Tongue (tissue), 2 donors: ENCODE data around the gene PKIB. TPM values are rescaled to one million over a fixed set of nuclear protein-coding genes. Genes with fewer than 3 reads are reported as not detected.
"Not testable (repeated sequence)": the region's sequence is repeated elsewhere in the genome, so short reads cannot be mapped to it uniquely, and the experiment has no call there.

Experiments
- DNase-seq: peaks from one replicate; pipeline ENCODE4 v3.0.0-alpha.2; 2015
- total RNA-seq: library from RNA; depleted of rRNA; stranded (reverse); fragments of >200 nt; gene quantifications from one replicate; pipeline ENCODE4 v1.2.3, GENCODE V29; 2014

Gene PKIB, protein sequence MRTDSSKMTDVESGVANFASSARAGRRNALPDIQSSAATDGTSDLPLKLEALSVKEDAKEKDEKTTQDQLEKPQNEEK
- total RNA-seq, result 7.1 TPM

DNA sequence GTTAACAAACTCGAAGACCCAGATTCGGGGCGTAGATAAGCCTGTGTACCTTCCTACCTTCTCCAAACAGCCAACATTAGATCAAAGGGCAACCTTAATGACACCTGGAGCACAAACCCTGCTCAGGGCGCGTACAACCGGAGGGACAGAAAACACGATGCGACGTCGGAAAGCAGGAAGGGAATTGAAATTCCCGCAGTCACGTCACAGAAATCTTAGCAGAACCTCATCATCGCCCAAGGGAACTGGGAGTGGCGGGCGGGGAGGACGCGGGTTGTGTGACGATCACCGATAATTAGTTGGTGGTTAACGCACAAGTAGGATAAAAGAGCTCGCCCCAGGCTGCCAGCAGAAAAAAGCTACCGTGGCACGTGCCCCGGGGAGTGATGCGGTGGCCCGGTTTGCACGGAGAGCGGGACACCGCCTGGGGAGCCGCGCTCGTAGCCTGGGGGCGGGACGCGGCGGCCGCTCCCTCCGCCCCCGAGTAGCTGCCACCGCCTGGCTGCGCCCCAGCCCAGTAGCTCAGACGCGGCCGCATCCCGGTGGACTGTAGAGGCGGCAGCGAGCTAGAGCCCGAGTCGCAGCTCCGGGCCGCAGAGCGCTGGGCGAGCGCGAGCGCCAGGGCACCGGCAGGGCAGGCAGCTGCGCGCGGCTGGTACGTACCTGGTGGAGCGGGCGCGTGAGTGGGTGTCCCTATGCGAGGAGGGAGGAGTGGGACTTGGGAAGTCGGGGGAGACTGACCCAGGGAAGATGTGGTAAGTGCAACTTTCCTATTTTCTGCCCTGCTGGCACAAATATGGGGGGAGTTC, at the start of gene PKIB:
Gene PKIB, plus strand, starts transcription at position 525 of the 809 bp plus-strand sequence. CDS start 107,390 bp downstream, outside the sequence.
- peak; percentile 83 for DNase-seq

DNA sequence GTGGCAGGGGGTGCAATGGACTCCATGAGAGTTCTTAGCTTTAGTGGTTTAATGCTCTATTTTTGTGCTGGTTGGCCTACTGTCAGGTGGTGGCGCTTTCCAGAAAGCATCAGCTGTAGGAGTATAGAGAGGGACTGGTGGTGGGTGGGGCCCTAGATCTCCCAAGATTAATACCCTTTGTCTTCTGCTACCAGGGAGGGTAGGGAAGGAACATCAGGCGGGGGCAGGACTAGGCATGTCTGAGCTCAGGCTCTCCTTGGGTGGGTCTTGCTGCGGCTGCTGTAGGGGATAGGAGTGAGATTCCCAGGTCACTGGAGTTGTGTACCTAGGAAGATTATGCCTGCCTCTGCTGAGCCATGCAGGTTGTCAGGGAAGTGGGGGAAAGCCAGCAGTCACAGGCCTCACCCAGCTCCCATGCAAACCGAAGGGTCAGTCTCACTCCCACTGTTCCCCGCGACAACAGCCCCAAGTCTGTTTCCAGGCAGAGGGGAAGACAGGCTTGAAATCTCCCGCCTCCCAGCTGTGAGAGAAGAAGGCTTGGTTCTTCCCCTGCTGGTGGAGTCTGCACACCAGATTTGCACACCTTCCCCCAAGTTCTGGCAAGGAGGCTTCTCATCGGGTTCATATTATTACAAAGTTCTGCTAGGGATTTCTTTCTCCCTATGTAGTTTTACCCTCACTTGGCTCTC, 46.7 kb upstream of the PKIB start:
- DNase-seq, result no peak

DNA sequence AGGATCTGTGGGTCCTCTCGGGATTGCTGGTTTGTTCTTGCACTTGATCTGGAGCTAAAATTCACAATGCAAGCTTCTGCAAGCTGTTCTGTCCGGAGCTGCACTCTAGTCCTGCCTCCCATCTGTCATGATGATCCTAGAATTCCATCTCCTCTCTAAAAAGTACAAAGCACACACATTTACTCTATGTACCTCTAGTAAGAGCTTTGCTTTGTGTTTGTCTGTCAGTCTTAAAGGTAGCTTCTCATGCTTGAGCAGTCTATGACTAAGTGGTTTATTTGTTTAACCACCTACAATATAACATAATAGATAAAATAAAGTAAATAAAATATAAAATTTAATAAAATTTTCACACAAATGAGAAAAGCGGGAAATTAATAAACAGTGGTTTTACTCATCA, 46.0 kb upstream of the PKIB start:
- no peak for DNase-seq

DNA sequence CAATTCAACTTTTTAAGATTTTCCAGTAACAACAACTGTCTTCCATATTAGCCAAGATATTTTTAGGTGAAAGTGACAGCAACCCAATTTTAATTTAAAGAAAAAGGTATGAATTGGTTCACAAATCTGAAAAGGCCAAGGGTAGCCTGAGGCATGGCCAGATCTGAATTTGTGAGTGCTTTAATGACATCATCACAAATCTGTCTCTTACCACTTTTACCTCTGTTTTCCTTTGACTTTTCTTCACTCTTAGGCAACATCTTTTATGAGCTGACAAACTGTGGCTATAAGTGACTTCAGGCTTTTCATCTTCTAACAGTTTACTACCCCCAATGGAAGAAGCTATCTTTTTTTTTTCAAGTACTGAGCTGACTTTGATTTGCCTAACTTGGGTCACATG, 44.5 kb upstream of the PKIB start:
- DNase-seq, result no peak

DNA sequence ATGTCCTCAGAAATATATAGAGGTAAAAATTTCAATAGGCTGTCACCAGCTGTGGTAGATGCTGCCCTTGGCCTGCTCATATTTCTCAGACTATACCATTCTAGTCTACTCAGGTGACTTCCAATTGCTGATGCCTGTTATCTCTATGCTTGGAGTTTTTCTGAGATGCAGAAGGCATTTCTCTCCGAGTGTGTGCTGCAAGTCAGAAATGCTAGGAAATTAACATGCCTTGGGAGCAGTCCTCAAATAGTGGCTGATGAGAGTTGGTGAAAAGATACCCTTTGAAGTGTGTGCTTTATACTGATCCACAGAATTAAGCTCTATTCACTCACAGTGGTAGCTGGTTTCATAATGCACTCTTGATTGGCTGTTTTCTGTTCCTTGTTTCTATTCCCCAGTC, 43.2 kb upstream of the PKIB start:
- no peak for DNase-seq

DNA sequence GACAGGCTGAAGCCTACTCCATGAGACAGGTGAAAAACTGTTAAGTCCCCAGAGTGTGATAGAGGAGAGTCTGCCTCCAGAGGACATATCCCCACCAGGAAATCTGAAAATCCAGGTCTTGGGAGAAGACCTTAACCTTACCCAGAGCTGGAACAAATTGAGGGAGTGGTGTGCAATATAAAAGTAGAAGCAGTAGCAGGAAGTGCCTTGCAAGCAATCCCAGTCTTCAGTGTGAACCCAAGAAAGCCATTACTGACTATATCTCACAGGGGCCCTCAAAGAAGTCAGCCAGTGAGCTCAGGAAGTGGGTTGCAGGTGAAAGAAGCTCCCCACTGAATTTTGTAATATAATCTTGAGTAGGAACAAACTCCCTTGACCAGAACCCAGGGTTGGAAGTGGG, 41.9 kb upstream of the PKIB start:
- DNase-seq, result no peak

DNA sequence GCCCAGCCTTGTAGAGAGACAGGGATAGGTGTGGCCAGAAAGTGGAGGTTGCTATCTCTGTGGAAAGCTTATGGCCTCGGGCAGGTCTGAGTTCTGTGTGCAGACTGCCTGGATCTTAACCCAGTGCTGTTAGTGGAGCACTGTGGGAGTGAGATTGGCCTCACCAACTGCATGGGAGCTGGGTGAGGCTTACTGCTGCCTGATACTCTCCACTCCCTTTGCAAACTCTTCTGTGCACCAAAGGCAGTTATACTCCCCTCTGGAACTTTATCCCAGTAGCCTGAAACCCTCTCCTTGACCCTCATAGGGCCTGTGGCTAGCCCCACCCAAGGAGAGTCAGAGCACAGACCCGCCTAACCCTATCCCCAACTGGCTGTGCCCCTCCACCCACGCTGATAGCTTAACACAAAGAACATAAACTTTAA, 41.4 kb upstream of the PKIB start:
- no peak for DNase-seq

DNA sequence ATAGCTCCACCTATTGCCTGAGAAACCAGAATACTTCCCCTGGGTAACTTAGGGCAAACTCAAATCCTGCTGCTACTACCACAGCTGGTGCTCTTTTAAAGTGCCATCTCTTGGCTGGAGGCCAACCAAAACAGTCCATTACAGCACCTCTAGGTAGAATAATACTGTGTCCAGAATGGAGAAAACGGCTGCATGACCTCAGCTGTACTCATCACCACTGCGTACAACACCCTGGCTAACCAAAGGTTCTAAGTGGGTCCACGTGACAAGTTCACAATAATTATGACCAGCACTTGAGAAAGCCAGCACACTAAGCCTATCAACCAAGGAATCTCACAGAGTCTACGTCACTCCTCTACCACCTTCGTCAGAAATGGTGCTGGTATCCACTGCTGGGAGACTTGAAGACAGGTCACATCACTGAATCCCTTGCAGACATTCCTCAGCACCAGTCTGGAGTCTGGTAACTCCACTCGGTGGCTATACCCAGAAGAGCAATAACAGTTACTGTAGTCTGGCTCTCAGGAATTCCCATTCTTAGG, 40.9 kb upstream of the PKIB start:
- no peak for DNase-seq

DNA sequence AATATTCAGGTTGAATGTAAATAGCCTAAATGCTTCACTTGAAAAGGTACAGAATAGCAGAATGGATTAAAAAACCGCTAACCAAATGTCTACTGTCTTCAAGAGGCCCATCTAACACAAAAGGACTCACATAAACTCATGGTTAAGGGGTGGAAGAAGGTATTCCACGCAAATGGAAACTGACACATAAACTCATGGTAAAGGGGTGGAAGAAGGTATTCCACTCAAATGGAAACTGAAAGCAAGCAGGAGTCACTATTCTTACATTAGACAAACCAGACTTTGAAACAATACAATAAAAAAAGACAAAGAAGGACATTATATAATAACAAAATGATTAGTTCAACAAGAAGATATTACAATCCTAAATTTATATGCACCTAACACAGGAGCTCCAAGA, 38.3 kb upstream of the PKIB start:
- DNase-seq, result no peak

DNA sequence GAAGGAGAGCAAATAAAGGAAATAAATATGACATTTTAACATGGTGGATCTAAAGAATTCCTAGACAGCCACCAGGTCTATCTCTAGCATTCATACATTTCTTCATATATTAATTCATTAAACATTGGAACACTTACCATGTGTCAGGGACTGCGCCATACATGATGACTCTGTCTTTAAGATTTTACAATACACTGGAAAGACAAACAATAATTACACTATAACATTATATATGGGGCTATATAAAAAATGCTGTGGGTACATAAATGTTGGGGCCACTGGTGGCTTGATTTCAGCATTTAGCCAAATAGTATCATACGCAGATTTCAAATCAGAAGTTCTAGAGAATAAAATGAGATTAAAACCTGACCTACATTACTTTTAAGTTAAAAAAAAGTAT, 33.3 kb upstream of the PKIB start:
- no peak for DNase-seq

DNA sequence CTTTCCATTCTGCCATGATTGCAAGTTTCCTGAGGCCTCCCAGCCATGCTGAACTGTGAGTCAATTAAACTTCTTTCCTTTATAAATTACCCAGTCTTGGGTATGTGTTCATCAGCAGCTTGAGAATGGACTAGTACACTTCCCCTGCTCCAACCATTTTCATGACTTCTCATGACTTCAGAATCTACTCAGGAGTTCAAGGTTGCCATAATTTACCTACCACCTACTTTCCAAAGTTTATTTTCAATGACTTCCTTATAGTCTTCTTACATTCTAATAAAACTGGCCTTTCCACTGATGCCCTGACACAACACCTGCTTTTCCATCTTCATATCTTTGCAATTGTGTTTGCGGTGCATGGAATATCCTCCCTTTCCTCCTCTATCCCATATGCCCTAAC, 31.2 kb upstream of the PKIB start:
- DNase-seq, result no peak

DNA sequence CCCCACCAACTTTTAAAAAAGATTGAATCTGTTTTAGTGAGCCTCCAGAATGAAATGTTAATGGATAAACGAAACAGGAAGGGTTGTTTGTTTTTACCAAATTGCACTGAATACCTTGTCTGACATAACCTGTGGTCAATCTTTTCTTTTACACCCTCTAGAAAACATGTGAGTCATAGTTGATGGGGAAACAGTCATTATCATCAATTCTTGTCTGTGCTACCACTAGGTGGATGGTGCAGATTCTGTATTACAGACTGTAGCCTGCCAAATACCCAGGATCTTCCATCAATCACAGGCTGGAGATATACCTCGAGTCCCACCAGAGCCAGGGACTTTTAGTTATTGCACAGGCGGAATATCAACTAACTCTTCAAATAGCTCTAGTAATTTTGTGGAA, 29.5 kb upstream of the PKIB start:
- no peak for DNase-seq

DNA sequence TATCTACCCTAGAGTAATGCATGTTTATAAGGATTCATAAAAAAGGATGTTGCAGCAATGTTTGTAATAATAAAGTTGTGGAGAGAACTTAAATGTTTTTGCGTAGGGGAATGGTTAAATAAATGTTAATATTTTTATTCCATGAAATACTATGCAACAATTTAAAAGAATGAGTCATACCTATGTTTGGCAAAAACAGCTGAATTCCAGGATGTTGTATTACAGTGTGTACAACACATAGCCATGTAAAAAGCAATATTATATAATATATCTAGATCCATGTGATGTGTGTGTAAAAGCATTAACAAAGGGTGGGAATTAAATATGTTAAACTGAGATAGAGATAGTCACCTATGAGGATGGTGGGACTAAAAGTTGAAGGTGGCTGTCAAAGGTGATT, 21.1 kb upstream of the PKIB start:
- no peak for DNase-seq

DNA sequence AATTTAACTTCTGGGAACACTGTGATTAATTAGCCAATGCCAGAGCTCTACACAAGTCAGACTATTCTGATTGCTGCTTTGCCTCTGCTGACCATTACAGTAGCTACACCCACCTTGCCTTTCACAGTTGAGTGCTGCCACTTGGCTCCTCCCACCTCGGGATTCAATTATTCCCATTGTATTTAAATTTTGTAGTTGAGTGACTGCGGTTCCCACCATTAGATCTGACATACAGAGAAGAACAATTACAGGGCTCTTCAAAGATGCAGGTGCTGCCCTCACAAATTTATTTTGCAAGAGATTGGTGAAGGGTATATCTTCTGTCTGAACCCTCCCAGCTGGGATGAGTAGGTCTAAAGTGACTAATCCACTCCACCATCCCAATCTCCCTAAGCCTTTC, 11.9 kb upstream of the PKIB start:
- DNase-seq, result not testable (repeated sequence)

DNA sequence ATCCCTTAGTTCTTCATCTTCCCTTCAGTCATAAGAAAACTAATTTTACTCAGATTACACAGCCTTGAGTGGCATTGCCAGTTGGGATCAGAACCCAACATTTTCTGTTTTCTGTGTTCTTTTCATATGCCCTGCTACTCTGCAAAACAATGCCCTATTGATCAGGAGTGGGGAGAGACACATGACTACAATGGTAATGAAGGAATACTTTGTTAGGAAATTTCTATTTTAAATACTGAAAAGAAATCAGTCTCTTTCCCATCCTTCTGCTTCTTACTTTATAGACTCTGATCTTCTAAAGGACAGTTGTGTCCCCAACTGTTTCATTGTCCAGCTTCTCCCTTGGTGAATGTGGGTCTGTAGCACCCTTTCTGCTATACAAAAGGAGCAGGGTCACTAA, 5.5 kb upstream of the PKIB start:
- DNase-seq, result no peak

DNA sequence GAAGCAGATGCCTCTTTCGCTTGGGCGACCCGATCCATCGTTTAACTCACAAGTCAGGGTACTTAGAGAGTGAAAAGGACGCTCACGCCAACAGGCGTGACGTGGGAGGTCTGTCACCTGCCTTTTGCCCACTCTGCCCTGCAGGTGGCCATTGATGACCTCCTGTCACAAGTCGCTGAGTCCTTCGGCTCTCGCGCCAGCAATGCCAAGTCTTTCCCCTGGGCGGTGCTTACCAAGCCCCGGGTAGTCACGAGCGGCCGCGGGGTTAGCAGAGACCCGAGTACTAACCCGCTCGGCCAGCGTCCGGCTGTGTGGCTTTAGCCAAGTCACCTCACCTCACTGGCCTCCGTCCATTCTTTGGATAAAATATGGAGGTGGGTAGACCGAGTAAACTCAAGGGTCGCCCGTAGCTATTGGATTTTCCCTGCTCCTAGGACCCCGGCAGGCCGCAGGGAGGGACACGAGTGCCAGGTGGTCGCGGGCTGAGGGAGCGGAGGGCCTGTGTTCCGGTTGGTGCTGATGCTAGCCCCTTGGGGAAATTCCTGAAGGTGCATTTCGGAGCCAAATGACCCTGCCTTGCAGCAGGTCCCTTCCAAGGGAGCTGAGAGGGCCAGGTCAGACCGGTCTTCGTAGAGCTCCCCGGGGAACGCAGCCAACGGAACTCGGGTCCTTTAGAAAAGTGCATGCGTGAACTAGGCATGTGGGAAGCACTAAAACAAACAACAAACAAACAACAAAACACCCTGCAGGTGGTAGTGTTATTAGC, 668 bp downstream of the PKIB start:
- DNase-seq, result peak; percentile 31

DNA sequence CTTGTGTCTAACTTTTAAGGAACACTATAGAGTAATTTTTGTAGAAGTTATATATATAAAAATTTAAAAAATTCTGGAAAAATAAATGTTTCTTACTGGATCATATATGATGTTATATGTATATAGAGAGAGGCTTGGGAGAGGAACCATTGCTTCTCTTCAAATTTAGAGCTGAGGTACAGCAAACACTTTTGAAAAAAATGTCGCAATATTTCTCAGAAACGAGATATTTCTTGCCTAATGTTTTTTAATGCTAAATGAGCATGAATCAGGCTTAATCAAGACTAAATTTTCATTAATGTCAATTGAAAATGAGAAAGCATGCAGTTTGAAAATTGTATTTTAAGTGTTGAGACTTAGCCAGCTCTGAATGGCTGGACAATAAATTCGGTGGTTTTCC, 2.6 kb downstream of the PKIB start:
- DNase-seq, result no peak

DNA sequence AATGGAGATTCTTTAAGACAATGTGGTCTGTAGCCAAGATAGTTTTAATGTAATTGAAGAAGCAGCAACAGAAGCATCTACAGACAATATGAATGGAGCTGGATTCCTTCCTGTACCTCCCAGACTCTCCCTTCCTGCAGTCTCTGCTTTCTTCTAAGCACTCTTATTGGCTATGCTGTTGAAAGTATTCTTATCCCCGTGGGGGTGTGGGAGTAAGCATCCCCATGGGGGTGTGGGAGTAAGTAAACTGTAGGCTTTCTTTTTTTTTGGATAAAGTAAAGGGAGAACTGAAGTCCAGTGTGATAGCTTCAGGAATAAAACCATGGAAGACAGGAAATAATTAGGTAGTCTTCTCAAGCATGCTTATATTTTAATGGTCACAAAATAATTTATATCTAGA, 4.1 kb downstream of the PKIB start:
- no peak for DNase-seq

DNA sequence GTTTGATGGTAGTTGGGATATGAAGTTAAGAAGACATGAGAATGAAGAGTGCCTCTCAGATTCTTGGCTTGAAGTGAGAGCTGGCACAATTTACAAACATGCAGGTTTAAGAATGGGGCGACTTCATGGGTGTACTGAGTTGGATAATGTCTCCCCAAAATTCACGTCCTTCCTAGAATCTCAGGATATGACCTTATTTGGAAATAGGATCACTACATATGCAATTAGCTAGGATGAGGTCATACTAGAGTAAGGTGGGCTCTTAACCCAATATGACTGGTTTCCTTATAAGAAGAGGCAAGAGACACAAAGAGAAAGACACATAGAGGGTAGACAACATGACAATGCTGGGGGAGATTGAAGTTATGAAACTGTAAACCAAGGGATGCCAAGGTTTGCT, 5.2 kb downstream of the PKIB start:
- DNase-seq, result no peak

DNA sequence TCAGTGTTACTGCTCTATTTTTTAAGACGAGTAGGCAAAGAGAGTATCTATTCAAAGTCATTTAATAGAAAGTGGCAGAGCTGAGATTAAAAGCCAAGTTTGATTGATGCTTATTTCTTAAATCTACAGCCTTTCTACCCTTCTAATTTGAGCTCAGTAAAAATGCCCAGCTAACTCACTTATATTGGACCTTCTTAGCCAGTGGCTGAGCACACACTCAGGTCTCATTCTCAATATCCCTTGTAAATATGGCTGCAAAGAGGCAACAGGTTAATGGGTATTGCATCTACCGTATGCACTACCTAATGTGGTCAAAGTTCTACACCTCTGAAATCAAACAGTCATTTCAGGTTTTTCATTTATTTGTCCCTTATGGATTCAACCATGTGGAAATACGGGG, 6.7 kb downstream of the PKIB start:
- DNase-seq, result no peak

DNA sequence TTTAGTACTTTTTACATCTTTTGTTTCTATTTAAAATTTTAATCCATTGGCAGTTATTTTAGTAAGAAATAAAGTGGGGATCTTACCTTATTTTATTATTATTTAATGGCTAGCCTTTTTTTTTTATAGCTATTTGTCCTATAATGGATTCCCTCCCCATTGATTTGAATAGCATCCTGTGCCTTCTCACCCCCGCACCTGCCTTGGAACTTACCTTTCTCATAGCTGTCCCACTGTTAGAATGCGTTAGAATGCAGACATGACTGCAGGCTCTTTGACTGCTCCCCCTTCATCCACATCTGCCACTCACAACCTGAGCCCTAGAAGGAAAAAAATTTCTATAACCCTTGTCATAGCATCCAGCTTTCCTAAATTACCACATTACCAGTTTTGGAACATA, 9.1 kb downstream of the PKIB start:
- DNase-seq, result no peak

DNA sequence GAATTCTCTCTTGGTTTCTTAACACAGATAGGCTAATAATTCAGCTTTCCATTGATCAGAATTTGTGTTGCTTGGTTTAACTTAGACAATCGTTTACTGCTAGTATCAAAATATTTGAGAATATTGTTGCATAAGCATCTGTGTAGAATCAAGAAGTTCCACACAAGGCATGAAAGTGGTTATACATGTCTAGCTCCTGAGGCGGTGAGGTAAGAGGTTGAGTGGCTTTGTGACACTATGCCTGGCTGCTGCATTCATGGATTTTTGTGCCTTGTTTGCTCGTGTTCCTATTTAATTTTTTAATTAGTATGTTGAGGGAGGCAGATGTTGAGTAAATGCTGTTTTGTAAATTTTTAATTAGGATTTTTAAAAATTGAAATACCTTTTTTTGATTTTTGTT, 10.2 kb downstream of the PKIB start:
- DNase-seq, result no peak

DNA sequence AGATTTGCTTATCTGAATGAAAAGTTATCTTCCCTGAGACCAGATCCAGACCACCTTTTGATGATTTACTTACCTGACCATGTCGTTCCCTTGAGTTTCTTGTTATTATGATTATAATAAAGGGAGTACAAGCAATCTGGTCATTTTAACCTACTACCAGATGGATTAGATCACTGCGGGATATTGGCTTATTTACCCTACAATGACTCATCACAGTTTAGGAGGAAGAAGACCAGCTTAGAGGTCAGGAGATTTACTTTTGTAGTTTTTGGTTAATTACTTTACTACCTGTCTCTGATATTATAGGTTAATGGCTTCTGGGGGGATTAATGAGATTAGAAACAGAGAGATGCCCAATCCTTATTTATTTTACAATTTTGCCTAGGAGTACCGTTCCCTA, 10.7 kb downstream of the PKIB start:
- no peak for DNase-seq
